ENCODE results near the gene TPRG1L. TPM values are rescaled to one million over a fixed set of nuclear protein-coding genes. Genes with fewer than 3 reads are reported as not detected.
A peak's percentile ranks its signal among the peaks of the same experiment; 100 is the strongest.

TPRG1L gene
- polyA plus RNA-seq, 1 donor from 2014 or later = 37.8 TPM

GRCh38 chr1:3599816-3600215, 25.0 kb upstream of the TPRG1L start:
- no peak overlapping the region for H3K4me3 Mint-ChIP-seq
- H3K9me3 Mint-ChIP-seq = no peaks in the 10 kb centered on the region
- peaks cover 10 to 11% (median 11%) of the 10 kb centered on the region in 3 donors for H3K4me1 Mint-ChIP-seq
- peaks cover 6% of the 10 kb centered on the region for H3K27me3 Mint-ChIP-seq
- peaks cover 1% of the 10 kb centered on the region for H3K36me3 Mint-ChIP-seq
- no peak overlapping the region for H3K27ac Mint-ChIP-seq

- Mint-ChIP-seq H3K27ac (no peak overlapping the region), H3K4me1 (peaks cover 10 to 11% (median 11%) of the 10 kb centered on the region in 3 donors), H3K36me3 (peaks cover 1% of the 10 kb centered on the region), H3K4me3 (peak overlapping the region in 2 of 4 donors; percentile 17 to 67), H3K9me3 (no peaks in the 10 kb centered on the region), H3K27me3 (peaks cover 6% of the 10 kb centered on the region)
Measured at GRCh38 chr1:3600354-3600753, 24.5 kb upstream of the TPRG1L start.

- no peak overlapping the region for H3K27ac Mint-ChIP-seq
- peaks cover 10 to 11% (median 11%) of the 10 kb centered on the region in 3 donors for H3K4me1 Mint-ChIP-seq
- H3K27me3 Mint-ChIP-seq = peaks cover 6% of the 10 kb centered on the region
- H3K9me3 Mint-ChIP-seq = no peaks in the 10 kb centered on the region
- H3K4me3 Mint-ChIP-seq = no peak overlapping the region
- H3K36me3 Mint-ChIP-seq = peaks cover 1% of the 10 kb centered on the region
Measured at GRCh38 chr1:3601743-3602142, 23.1 kb upstream of the TPRG1L start.

- Mint-ChIP-seq H3K27me3 (peaks cover 6% of the 10 kb centered on the region), H3K36me3 (peaks cover 1% of the 10 kb centered on the region), H3K4me1 (peaks cover 6 to 8% (median 7%) of the 10 kb centered on the region in 3 donors), H3K27ac (no peak overlapping the region), H3K4me3 (no peak overlapping the region), H3K9me3 (no peaks in the 10 kb centered on the region)
Measured at GRCh38 chr1:3602375-3602774, 22.4 kb upstream of the TPRG1L start.

- Mint-ChIP-seq H3K27ac (no peak overlapping the region), H3K4me3 (no peak overlapping the region), H3K9me3 (no peaks in the 10 kb centered on the region), H3K27me3 (peaks cover 5% of the 10 kb centered on the region), H3K4me1 (peaks cover 0 to 3% (median 2%) of the 10 kb centered on the region in 3 donors), H3K36me3 (no peaks in the 10 kb centered on the region)
Measured at GRCh38 chr1:3603156-3603555, 21.7 kb upstream of the TPRG1L start.

GRCh38 chr1:3603571-3604467, 21.0 kb upstream of the TPRG1L start:
- no peaks in the 10 kb centered on the region for H3K36me3 Mint-ChIP-seq
- peaks cover 8% of the 10 kb centered on the region for H3K27me3 Mint-ChIP-seq
- no peaks in the 10 kb centered on the region for H3K9me3 Mint-ChIP-seq
- no peak overlapping the region for H3K27ac Mint-ChIP-seq
- H3K4me1 Mint-ChIP-seq = no peaks in the 10 kb centered on the region
- H3K4me3 Mint-ChIP-seq = no peak overlapping the region

GRCh38 chr1:3604468-3604974, 20.3 kb upstream of the TPRG1L start:
- Mint-ChIP-seq H3K36me3 (no peaks in the 10 kb centered on the region), H3K9me3 (no peaks in the 10 kb centered on the region), H3K27ac (no peak overlapping the region), H3K4me1 (no peaks in the 10 kb centered on the region), H3K4me3 (no peak overlapping the region), H3K27me3 (peaks cover 13% of the 10 kb centered on the region)

GRCh38 chr1:3604997-3605823, 19.6 kb upstream of the TPRG1L start:
- Mint-ChIP-seq H3K4me3 (no peak overlapping the region), H3K4me1 (no peaks in the 10 kb centered on the region), H3K27me3 (peaks cover 16% of the 10 kb centered on the region), H3K36me3 (no peaks in the 10 kb centered on the region), H3K27ac (no peak overlapping the region), H3K9me3 (no peaks in the 10 kb centered on the region)

GRCh38 chr1:3606779-3607702, 17.8 kb upstream of the TPRG1L start:
- Mint-ChIP-seq H3K36me3 (no peaks in the 10 kb centered on the region), H3K27ac (no peak overlapping the region), H3K4me3 (no peak overlapping the region), H3K27me3 (peaks cover 25% of the 10 kb centered on the region), H3K9me3 (no peaks in the 10 kb centered on the region), H3K4me1 (peaks cover 4% of the 10 kb centered on the region in 3 donors)

- Mint-ChIP-seq H3K36me3 (no peaks in the 10 kb centered on the region), H3K27ac (no peak overlapping the region), H3K9me3 (no peaks in the 10 kb centered on the region), H3K4me3 (no peak overlapping the region), H3K27me3 (peaks cover 28% of the 10 kb centered on the region), H3K4me1 (peaks cover 4% of the 10 kb centered on the region in 3 donors)
Measured at GRCh38 chr1:3607703-3608065, 17.1 kb upstream of the TPRG1L start.

GRCh38 chr1:3608154-3608553, 16.7 kb upstream of the TPRG1L start:
- Mint-ChIP-seq H3K36me3 (no peaks in the 10 kb centered on the region), H3K9me3 (no peaks in the 10 kb centered on the region), H3K27ac (peak overlapping the region in 1 of 3 donors; percentile 33), H3K4me1 (peaks cover 4% of the 10 kb centered on the region in 3 donors), H3K27me3 (peaks cover 31% of the 10 kb centered on the region), H3K4me3 (no peak overlapping the region)

- Mint-ChIP-seq H3K36me3 (no peaks in the 10 kb centered on the region), H3K27me3 (peaks cover 33% of the 10 kb centered on the region), H3K4me1 (peaks cover 4% of the 10 kb centered on the region in 3 donors), H3K27ac (no peak overlapping the region), H3K9me3 (no peaks in the 10 kb centered on the region), H3K4me3 (peak overlapping the region in 1 of 4 donors; percentile 65)
Measured at GRCh38 chr1:3609016-3609768, 15.6 kb upstream of the TPRG1L start.

GRCh38 chr1:3609769-3610526, 14.9 kb upstream of the TPRG1L start:
- Mint-ChIP-seq H3K9me3 (no peaks in the 10 kb centered on the region), H3K27ac (no peak overlapping the region), H3K27me3 (peaks cover 39% of the 10 kb centered on the region), H3K36me3 (no peaks in the 10 kb centered on the region), H3K4me1 (peaks cover 4% of the 10 kb centered on the region in 3 donors), H3K4me3 (peak overlapping the region in 1 of 4 donors; percentile 38)

Measured in IgD-negative memory B cell (primary cell).